ENCODE data around the gene MAD2L1BP.

DNA sequence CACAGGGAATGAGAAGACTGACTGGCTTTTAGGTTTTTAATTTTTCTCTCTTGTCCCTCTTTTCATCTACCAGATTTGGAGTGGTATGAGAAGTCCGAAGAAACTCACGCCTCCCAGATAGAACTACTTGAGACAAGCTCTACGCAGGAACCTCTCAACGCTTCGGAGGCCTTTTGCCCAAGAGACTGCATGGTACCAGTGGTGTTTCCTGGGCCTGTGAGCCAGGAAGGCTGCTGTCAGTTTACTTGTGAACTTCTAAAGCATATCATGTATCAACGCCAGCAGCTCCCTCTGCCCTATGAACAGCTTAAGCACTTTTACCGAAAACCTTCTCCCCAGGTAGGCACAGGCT is 644 bp downstream of the MAD2L1BP start:
- no peak for TF ChIP-seq POLR2A (IDR thresholded peaks at IDR 0.05; ENCODE audit: extremely low read depth, insufficient read length)
- TF ChIP-seq, protein P1, sequence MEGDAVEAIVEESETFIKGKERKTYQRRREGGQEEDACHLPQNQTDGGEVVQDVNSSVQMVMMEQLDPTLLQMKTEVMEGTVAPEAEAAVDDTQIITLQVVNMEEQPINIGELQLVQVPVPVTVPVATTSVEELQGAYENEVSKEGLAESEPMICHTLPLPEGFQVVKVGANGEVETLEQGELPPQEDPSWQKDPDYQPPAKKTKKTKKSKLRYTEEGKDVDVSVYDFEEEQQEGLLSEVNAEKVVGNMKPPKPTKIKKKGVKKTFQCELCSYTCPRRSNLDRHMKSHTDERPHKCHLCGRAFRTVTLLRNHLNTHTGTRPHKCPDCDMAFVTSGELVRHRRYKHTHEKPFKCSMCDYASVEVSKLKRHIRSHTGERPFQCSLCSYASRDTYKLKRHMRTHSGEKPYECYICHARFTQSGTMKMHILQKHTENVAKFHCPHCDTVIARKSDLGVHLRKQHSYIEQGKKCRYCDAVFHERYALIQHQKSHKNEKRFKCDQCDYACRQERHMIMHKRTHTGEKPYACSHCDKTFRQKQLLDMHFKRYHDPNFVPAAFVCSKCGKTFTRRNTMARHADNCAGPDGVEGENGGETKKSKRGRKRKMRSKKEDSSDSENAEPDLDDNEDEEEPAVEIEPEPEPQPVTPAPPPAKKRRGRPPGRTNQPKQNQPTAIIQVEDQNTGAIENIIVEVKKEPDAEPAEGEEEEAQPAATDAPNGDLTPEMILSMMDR (IDR thresholded peaks at IDR 0.05; ENCODE audit: low read depth, low read length) = no peak
- TF ChIP-seq, protein P2, sequence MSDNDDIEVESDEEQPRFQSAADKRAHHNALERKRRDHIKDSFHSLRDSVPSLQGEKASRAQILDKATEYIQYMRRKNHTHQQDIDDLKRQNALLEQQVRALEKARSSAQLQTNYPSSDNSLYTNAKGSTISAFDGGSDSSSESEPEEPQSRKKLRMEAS (IDR thresholded peaks at IDR 0.05; ENCODE audit: low read depth, low read length) = no peak

Measured in NB4 (cell line).